Stimulated activated naive CD8-positive, alpha-beta T cell treated with anti-CD3 and anti-CD28 coated beads, Interleukin-15, Interleukin-2, amounts not matched to agents 100 ng/mL and 50 ng/mL, for 24 hours (primary cell): Measurements from ENCODE around the gene CYP4F8.
"Not testable (repeated sequence)": the region's sequence is repeated elsewhere in the genome, so short reads cannot be mapped to it uniquely, and the experiment has no call there.

ENCODE experiments used
- H3K27ac Mint-ChIP-seq: one replicate; pipeline ENCODE4 v1.8.0; 2021; ENCODE audit warnings: mild to moderate bottlenecking, mixed read lengths
- H3K27me3 Mint-ChIP-seq: one replicate; pipeline ENCODE4 v1.8.0; 2021; ENCODE audit warnings: mixed read lengths
- H3K36me3 Mint-ChIP-seq: one replicate; pipeline ENCODE4 v1.8.0; 2021; ENCODE audit warnings: low read depth, mixed read lengths
- H3K4me1 Mint-ChIP-seq: one replicate; pipeline ENCODE4 v1.8.0; 2021; ENCODE audit warnings: low read depth, mixed read lengths
- H3K4me3 Mint-ChIP-seq: one replicate; pipeline ENCODE4 v1.8.0; 2021; ENCODE audit warnings: mild to moderate bottlenecking, mixed read lengths
- H3K9me3 Mint-ChIP-seq: one replicate; pipeline ENCODE4 v1.8.0; 2021; ENCODE audit warnings: mixed read lengths

The CYP4F8 gene

GRCh38 chr19:15679865-15680264, 64.8 kb downstream of the CYP4F8 start:
- not testable (repeated sequence) for H3K36me3 Mint-ChIP-seq, H3K27ac Mint-ChIP-seq, H3K4me3 Mint-ChIP-seq, H3K9me3 Mint-ChIP-seq, H3K4me1 Mint-ChIP-seq
- peaks cover 16% of the 10 kb centered on the region for H3K27me3 Mint-ChIP-seq
